BE2C (cell line): Measurements from ENCODE around the gene DIP2C.

Experiments
- DNase-seq: peaks from one replicate; pipeline ENCODE4 v3.0.0-alpha.2; 2020
- H3K27me3 ChIP-seq: fragments of 250-450 bp; sonication (Bioruptor Pico); 2 replicates; pipeline ENCODE4 v1.5.1; 2020; ENCODE audit warnings: mild to moderate bottlenecking
- H3K36me3 ChIP-seq: fragments of 250-450 bp; sonication (Bioruptor Pico); 2 replicates; pipeline ENCODE4 v1.5.1; 2020; ENCODE audit warnings: mild to moderate bottlenecking
- H3K4me1 ChIP-seq: fragments of 250-450 bp; sonication (Bioruptor Pico); 2 replicates; pipeline ENCODE4 v1.5.1; 2020
- H3K4me3 ChIP-seq: 2 replicates; pipeline ENCODE4 v1.5.1; 2011; ENCODE audit warnings: low read depth, low read length
- H3K9me3 ChIP-seq: fragments of 250-450 bp; sonication (Bioruptor Pico); 2 replicates; pipeline ENCODE4 v1.5.1; 2020
- TF ChIP-seq, protein P1 (sequence below): IDR thresholded peaks from 2 replicates; pipeline ENCODE4 v1.5.1; 2012; ENCODE audit warnings: mild to moderate bottlenecking, low read depth, low read length

The DIP2C gene

DNA sequence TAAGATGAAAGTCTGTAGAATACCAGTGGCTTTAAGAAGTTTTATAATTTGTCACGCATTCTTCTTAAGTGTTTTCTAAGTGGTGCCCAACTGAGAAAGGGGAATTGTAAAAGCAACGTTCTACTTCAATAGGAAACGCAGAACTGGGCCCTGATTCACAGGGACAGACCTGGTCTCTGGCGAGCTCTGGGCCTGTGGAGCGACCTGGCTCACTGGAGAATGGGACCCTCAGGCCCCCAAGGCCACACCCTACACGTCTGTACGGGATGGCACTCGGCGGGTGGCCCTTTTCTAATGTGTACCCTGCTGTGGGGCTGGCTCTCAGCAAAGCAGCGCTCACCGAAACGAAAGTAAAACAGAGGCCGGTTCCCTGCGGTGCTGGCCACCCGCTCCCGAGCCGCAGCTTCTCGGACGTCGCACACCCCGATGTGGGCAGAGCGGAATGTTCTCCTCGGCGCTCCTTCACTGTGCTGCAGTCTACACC, 205.0 kb downstream of the DIP2C start:
- Histone ChIP-seq H3K9me3 (no peaks in the 10 kb centered on the region), H3K27me3 (no peaks in the 10 kb centered on the region), H3K4me1 (peaks cover 13% of the 10 kb centered on the region), H3K36me3 (no peaks in the 10 kb centered on the region), H3K4me3 (no peak overlapping the region)
- no peak for DNase-seq
- TF ChIP-seq, protein P1, sequence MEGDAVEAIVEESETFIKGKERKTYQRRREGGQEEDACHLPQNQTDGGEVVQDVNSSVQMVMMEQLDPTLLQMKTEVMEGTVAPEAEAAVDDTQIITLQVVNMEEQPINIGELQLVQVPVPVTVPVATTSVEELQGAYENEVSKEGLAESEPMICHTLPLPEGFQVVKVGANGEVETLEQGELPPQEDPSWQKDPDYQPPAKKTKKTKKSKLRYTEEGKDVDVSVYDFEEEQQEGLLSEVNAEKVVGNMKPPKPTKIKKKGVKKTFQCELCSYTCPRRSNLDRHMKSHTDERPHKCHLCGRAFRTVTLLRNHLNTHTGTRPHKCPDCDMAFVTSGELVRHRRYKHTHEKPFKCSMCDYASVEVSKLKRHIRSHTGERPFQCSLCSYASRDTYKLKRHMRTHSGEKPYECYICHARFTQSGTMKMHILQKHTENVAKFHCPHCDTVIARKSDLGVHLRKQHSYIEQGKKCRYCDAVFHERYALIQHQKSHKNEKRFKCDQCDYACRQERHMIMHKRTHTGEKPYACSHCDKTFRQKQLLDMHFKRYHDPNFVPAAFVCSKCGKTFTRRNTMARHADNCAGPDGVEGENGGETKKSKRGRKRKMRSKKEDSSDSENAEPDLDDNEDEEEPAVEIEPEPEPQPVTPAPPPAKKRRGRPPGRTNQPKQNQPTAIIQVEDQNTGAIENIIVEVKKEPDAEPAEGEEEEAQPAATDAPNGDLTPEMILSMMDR, result no peak

DNA sequence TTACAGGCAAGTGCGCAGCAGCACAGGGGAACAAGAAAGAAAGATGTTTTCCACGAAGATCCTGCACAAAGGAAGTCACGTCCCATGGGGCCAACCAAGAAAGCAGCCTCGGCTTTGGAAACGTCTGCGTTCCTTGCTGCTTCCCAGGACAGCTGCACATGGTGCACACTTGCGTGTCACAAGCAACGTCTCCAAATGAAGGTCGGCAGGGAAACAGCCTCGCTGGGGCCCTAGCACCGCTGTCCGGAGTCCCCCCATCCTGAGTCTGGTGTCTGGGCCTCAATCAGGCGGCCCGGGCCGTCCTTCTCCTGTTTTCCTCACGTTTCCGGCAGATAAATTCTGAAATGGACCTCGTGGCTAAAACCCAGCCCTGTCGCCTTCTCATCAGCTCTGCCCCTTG, 206.2 kb downstream of the DIP2C start:
- TF ChIP-seq, protein P1, result no peak
- H3K27me3 ChIP-seq, result no peaks in the 10 kb centered on the region
- peaks cover 13% of the 10 kb centered on the region for H3K4me1 ChIP-seq
- H3K9me3 ChIP-seq, result no peaks in the 10 kb centered on the region
- H3K4me3 ChIP-seq, result no peak overlapping the region
- H3K36me3 ChIP-seq, result no peaks in the 10 kb centered on the region
- no peak for DNase-seq

DNA sequence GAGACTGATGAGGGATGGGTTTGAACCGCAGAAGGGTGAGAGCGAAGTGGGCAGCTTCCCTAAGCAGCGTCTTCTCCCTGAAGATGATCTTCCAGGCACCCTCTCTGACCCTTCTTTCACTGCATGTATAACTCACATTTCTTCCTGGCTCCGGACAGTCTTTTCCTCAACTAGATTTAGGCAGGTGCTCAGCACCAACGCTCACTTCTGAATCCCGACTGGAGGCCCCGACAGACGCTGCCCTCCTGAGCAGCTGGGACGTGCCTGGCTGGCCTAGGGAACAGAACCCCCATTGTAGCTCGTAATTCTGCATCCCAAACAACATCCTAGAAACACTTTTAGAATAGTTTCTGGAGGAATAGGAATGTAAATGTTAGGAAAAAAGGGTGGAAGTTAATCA, 206.6 kb downstream of the DIP2C start:
- H3K27me3 ChIP-seq, result no peaks in the 10 kb centered on the region
- no peak for DNase-seq
- no peaks in the 10 kb centered on the region for H3K9me3 ChIP-seq
- H3K36me3 ChIP-seq, result no peaks in the 10 kb centered on the region
- no peak overlapping the region for H3K4me3 ChIP-seq
- H3K4me1 ChIP-seq, result peaks cover 13% of the 10 kb centered on the region
- TF ChIP-seq, protein P1, result no peak

DNA sequence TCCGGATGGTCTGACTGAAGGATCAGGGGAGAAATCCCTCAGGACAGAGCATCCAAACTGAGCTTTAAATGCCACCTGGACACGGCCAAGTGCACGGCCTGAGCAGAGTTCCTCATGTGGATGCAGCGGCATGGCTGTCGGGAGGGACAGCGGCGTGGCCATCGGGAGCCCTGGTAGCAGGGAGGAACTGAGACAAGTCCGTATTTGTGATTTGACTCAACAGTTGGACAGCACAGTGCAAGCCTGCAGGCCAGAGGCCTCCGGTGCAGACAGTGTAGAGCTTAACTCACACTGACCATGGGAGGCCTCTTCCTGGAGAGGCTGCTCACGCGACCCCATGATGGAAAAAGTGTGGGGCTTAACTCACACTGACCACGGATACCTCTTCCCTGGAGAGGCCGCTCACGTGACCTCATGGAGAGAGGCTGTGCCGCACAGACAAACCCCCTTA, 207.4 kb downstream of the DIP2C start:
- Histone ChIP-seq H3K4me3 (no peak overlapping the region), H3K27me3 (no peaks in the 10 kb centered on the region), H3K9me3 (no peaks in the 10 kb centered on the region), H3K4me1 (peaks cover 13% of the 10 kb centered on the region), H3K36me3 (no peaks in the 10 kb centered on the region)
- DNase-seq, result no peak
- TF ChIP-seq, protein P1, result no peak

DNA sequence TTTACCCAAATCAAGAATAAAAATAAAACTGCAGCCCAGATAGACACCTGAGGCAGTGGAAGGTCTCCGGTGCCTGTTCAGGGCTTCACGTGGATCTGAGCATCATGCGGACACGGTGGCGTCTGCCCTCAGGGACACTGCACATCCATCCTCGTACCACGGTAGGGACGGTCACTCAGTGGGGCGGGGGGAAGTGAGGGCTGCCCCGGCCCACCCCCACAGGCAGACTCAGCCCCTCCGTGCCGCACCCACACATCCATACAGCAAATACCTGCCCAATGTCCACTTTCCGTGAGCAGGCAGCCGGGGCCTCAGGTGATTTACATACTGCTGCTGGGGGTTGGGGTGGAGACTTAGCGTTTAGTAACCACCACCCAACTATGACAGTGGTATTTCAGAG, 207.8 kb downstream of the DIP2C start:
- peaks cover 13% of the 10 kb centered on the region for H3K4me1 ChIP-seq
- no peaks in the 10 kb centered on the region for H3K9me3 ChIP-seq

DNA sequence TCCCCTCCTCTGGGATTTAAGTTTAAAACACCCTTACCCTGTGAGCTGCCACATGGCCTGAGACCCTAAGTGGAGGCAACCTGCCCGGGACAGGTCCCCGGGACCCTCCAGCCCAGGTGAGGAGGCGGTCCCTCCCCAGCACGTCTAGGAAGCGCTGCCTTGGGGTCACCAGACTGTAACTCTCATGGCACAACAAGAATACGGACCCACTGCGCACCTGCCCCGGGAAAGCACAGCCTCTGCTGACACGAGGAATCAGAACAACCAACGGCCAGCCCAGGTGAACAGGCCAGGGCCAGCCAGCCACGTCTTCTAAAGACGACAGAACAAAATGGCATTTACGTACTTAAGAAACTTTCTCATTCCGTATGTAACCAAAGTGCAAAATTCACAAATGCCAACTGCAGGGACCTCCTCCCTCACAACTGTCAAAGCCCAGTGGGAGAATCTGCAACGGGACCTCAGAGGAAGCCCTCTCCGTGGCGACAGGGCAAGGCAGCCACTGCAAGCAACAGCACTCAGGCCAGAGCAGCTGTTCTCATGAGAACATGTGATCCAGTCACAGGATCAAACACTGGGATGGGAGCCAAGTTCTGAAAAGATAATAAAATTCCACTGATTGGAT, 208.4 kb downstream of the DIP2C start:
- H3K4me3 ChIP-seq, result no peak overlapping the region
- H3K9me3 ChIP-seq, result no peaks in the 10 kb centered on the region
- no peaks in the 10 kb centered on the region for H3K27me3 ChIP-seq
- TF ChIP-seq, protein P1, result no peak
- no peaks in the 10 kb centered on the region for H3K36me3 ChIP-seq
- H3K4me1 ChIP-seq, result peaks cover 13% of the 10 kb centered on the region
- peak; percentile 63 for DNase-seq

More for the DNA sequence above, 207.8 kb downstream of the DIP2C start:
- TF ChIP-seq, protein P1, result no peak
- H3K27me3 ChIP-seq, result no peaks in the 10 kb centered on the region
- no peaks in the 10 kb centered on the region for H3K36me3 ChIP-seq
- DNase-seq, result no peak
- H3K4me3 ChIP-seq, result no peak overlapping the region
